ENCODE measurements around the gene TNFRSF12A.

- TF ChIP-seq ZNF274 (IDR thresholded peaks at IDR 0.05; ENCODE audit: low read length) (no peak), ZNF274 (tag by site-specific recombination; IDR thresholded peaks at IDR 0.05; ENCODE audit: borderline replicate concordance) (no peak), SETDB1 (IDR thresholded peaks at IDR 0.05; ENCODE audit: insufficient read length, low read length) (no peak), ZNF280C (tag by site-specific recombination; IDR thresholded peaks at IDR 0.05) (no peak), CTCF (tag by site-specific recombination; IDR thresholded peaks at IDR 0.05) (0 out of 2 replicates have a peak, but pooled peaks have one; percentile 28)
Observed at GRCh38 chr16:3020247-3020603, at the start of gene TNFRSF12A.
